NB4 (cell line): ENCODE measurements around the gene ZNHIT1.

ENCODE experiments used
- DNase-seq: peaks from one replicate; pipeline ENCODE4 v3.0.0; 2010; ENCODE audit warnings: low read depth
- H3K4me3 ChIP-seq: one replicate; pipeline ENCODE4 v1.5.1; 2011; ENCODE audit warnings: mild to moderate bottlenecking, low read depth, low read length, moderate library complexity
- CTCF ChIP-seq: IDR thresholded peaks from one replicate; pipeline ENCODE4 v1.5.1; 2012; ENCODE audit warnings: low read depth, low read length
- MAX ChIP-seq: IDR thresholded peaks from 2 replicates; pipeline ENCODE4 v1.6.1; 2011; ENCODE audit warnings: low read depth, low read length
- MYC ChIP-seq: IDR thresholded peaks from 2 replicates; pipeline ENCODE4 v1.6.1; 2011; ENCODE audit warnings: low read depth, low read length
- POLR2A ChIP-seq: IDR thresholded peaks from 2 replicates; pipeline ENCODE4 v1.6.1; 2011; ENCODE audit warnings: mild to moderate bottlenecking; ENCODE audit not compliant: insufficient read length; ENCODE audit errors: extremely low read depth

The ZNHIT1 gene

GRCh38 chr7:101210143-101210542, 7.8 kb upstream of the ZNHIT1 start:
- no peak for DNase-seq
- H3K4me3 ChIP-seq, result no peak overlapping the region
- TF ChIP-seq MYC (no peak), CTCF (no peak), POLR2A (no peak), MAX (no peak)

DNA sequence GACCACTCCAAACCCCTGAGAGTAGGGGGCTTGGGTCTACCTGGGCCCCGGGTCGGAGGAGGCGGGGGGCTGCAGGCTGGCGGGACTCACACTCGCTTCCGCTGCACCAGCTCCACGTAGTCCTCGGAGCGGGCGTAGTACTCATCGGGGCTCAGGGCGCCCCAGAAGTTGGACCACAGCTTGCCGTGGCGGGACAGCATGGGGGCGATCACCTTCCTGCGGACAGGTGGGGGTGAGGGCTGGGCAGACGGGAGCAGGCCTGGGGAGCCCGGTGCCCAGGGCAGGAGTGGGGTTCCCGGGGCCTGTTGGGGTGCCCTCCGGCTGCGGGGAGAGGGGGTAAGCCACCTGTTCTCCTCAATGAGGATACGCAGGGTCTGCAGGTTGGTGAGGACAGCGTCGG, 6.5 kb upstream of the ZNHIT1 start:
- H3K4me3 ChIP-seq, result no peak overlapping the region
- TF ChIP-seq MAX (no peak), POLR2A (no peak), MYC (no peak), CTCF (no peak)
- DNase-seq, result no peak

GRCh38 chr7:101212014-101212413, 6.0 kb upstream of the ZNHIT1 start:
- DNase-seq, result no peak
- H3K4me3 ChIP-seq, result no peak overlapping the region
- TF ChIP-seq MYC (no peak), CTCF (peak; percentile 1)

DNA sequence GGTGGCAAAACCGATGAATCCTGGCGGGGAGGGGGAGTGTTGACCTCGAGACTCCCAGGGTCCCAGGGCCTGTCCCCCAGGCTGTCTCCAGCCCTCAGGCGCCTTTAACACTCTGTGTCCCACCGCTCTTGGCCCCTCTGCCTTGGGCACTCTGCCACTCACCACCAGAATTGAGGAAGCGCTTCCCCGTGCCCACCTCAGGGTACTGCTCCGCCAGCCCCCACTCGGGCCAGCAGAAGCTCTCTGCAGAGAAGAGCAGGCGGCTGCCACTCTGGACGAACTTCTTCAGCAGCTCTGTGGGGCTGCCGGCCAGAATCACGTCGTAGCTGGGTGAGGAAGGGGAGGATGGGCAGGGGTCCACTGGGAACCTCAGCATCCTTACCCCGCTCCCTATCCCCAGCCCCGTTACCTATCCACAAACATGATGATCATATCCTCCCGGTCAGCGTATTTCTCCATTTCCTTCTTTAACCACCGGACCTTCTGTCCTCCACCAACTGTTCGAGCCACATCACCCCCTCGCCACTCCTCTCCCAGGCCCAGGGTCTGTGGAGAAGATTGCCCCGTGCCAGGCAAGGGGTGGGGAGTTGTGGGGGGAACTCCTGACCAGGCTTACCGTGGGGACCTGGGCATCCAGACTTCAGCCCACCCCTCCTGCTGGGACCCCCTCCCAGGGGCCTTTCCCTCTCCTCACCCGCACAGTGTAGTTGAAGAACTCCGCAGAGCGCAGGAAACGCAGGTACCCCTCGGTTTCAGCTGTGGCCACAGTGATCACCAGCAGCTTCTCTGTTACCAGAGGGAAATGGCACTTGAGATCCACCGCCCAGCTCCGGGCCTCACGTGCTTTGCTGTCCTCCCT, 1.7 kb upstream of the ZNHIT1 start:
- TF ChIP-seq POLR2A (no peak), MAX (peak; percentile 85), CTCF (no peak)
- peak overlapping the region; percentile 98 for H3K4me3 ChIP-seq
- DNase-seq, result peak; percentile 48

- TF ChIP-seq MAX (no peak), CTCF (peak; percentile 22), MYC (no peak), POLR2A (no peak)
- no peak for DNase-seq
- H3K4me3 ChIP-seq, result peak overlapping the region; percentile 98
These were observed 1.0 kb upstream of the ZNHIT1 start for GRCh38 chr7:101216860-101217387.
